ENCODE results near the gene LLGL2.

Gene LLGL2

GRCh38 chr17:75619506-75620431 lies 94.3 kb downstream of the LLGL2 start:
- no peak for DNase-seq

- no peak for DNase-seq
Observed at GRCh38 chr17:75621489-75621888, 96.0 kb downstream of the LLGL2 start.

GRCh38 chr17:75622076-75622475 lies 96.6 kb downstream of the LLGL2 start:
- DNase-seq, result no peak

- DNase-seq, result no peak
Observed at GRCh38 chr17:75622771-75623273, 97.3 kb downstream of the LLGL2 start.

GRCh38 chr17:75623386-75623785 lies 97.9 kb downstream of the LLGL2 start:
- DNase-seq, result no peak

GRCh38 chr17:75624021-75624420 lies 98.5 kb downstream of the LLGL2 start:
- no peak for DNase-seq

Data from T1000 (cell line).